NCI-H82 (cell line): ENCODE data around the gene PHACTR1.
A peak's percentile ranks its signal among the peaks of the same experiment; 100 is the strongest.

ENCODE experiments used
- DNase-seq: peaks from one replicate; lab custom pipeline; 2025; lab: John Stamatoyannopoulos, UW

PHACTR1 gene

GRCh38 chr6:12803486-12803885, 86.9 kb downstream of the PHACTR1 start:
- no peak for DNase-seq

DNA sequence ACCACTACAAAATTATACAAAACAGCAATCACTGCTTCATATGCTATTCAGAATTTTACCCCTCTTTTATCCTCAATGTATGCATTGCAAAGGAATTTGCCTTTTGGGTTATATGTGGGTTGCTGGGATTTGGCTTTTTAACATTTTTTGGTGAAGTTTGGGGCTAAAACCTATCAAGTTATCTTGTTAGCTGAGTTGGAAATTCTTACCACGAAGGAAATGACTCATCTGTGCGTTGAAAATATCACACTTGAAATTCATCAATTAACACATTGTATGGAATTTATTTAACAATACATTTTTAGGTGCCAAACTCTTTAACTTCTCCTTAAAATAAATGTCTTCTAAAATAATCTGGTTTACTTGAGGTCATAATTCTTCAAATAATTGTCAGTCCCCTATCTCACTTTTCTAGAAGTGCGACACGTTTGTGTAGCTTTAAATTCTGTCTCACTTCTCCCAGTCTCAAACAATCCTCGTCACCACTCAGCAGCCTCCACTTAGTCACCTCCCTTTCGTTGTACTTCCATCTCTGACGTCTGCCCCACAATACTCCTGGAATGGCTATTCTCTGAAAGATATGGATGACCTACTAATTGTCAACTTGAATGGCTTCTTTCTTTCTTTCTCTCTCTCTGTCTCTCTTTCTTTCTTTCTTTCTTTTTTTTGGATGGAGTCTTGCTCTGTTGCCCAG, 88.5 kb downstream of the PHACTR1 start:
- DNase-seq, result no peak

- DNase-seq, result no peak
Measured at GRCh38 chr6:12806136-12806535, 89.6 kb downstream of the PHACTR1 start.

DNA sequence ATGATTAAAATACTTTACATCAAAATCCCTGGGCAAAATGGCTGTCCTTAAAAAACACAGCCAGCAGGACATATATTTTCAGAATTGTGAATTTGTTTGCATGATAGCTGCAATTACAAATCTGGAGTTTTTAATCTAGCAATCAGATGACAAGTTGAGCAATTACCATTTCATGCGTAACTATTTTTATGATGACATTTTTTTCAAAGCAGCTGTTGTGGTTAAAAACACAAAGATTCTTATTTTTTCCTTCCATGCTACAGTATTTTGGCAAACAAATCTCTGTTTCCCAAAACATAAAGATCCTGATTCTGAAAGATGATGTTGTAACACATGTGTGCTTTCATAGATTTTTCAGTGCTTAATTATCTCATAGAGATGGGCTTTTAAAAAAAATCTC, 90.2 kb downstream of the PHACTR1 start:
- no peak for DNase-seq

DNA sequence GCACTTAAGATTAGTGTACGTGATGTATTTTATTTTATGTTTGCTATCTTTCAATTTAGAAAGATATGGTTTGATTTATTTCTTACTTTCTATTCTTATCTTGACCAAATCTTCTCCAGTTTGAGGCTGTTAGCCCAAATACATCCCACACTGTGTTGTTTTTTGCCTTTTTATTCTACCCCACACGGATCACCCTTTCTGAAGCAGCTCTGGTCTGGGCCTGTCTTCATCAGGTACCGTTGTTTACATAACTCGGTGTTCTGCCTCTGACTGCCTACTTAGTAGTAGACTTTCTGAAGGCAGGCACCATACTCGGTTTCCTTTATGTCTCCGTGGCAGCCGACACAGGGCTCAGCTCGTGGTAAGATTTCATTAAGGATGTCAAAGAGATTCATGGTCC, 95.0 kb downstream of the PHACTR1 start:
- DNase-seq, result no peak

- no peak for DNase-seq
Measured at GRCh38 chr6:12813321-12813720, 96.8 kb downstream of the PHACTR1 start.

GRCh38 chr6:12814015-12814414, 97.4 kb downstream of the PHACTR1 start:
- no peak for DNase-seq

- no peak for DNase-seq
Measured at GRCh38 chr6:12815089-12815488, 98.5 kb downstream of the PHACTR1 start.

- peak; percentile 47 for DNase-seq
Measured at GRCh38 chr6:12815884-12816600, 99.5 kb downstream of the PHACTR1 start.

GRCh38 chr6:12818324-12818723, 101.8 kb downstream of the PHACTR1 start:
- DNase-seq, result no peak

GRCh38 chr6:12823847-12824246, 107.3 kb downstream of the PHACTR1 start:
- no peak for DNase-seq

- DNase-seq, result no peak
Measured at GRCh38 chr6:12826584-12826983, 110.0 kb downstream of the PHACTR1 start.

- no peak for DNase-seq
Measured at GRCh38 chr6:12827921-12828320, 111.4 kb downstream of the PHACTR1 start.

- no peak for DNase-seq
Measured at GRCh38 chr6:12832226-12832735, 115.7 kb downstream of the PHACTR1 start.

- no peak for DNase-seq
Measured at GRCh38 chr6:12836009-12836408, 119.4 kb downstream of the PHACTR1 start.

DNA sequence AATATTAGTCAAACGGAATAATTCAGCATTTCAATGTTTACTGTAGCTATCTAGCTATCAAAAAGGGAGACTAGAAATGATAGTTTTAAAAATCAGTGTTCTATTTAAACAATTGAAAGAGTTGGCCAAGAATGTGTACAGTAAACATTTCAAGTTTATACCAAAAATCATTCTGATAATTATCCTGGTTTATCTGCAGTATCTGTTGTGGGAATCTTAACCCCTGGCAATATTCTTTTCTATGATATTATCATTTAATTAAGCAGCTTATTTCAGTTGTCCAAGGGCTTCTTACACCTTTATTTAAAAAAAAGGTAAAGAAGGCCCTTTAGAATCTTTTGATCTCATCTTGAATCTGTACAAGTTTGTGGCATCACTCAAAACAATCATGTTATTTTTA, 125.1 kb downstream of the PHACTR1 start:
- DNase-seq, result no peak

DNA sequence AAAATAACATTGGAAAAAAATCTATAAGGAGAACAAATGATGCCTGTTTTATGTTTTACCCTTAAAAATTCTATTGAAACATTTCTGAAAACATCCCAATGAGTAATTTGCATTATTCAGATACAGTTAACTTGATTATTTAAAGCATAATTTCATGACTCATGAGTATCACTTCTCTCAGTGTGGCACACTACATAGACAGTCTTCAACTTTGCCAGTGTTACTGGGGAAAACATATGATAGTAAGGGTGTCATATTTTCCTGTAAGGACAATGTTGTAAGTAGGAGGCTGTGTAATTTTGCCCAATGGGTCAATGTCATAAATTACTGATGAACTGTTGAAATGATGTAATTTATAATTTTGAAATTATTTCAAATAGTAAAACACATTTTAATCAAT, 125.5 kb downstream of the PHACTR1 start:
- no peak for DNase-seq

GRCh38 chr6:12842658-12843057, 126.1 kb downstream of the PHACTR1 start:
- no peak for DNase-seq

DNA sequence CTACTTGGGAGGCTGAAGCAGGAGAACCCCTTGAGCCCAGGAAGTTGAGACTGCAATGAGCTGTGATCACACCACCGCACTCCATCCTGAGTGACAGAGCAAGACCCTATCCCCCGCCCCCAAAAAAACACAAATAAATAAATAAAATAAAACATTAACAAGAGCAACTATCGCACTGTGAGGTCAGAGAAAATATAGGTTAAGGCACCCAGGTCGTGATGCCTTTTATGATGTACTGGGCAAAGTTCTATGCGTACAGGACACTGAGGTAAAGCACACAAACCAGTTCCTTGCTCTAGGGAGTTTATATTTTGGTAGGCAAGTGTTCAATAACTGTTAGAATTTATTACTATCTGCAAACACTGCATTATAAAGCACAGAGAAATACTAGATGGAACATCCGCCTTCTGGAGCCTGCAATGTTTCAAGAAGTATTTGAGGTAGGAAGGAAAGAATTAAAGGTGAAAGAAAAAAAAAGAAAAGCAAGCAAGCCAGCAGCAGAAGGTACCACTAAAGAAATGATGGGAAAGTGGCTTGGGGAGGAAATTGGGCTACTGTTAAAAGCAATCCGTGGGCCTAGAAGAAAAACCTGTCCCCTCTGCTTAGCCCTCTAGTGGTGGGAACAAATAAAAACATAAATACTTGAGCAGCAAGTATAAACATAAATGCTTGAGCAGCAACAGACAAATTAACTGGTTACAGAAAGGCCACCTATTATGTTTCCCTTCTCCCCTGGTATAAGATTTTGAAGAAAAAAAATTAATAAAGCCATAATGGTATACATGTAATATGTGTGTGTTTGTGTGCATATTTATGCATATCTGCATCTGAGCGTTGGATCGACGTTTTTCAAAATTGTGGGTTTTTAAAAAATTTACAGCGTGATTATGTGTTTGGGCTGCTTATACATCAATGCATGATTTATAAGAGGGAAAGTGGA, 128.0 kb downstream of the PHACTR1 start:
- peak; percentile 61 for DNase-seq

- no peak for DNase-seq
Measured at GRCh38 chr6:12845224-12846004, 128.8 kb downstream of the PHACTR1 start.

DNA sequence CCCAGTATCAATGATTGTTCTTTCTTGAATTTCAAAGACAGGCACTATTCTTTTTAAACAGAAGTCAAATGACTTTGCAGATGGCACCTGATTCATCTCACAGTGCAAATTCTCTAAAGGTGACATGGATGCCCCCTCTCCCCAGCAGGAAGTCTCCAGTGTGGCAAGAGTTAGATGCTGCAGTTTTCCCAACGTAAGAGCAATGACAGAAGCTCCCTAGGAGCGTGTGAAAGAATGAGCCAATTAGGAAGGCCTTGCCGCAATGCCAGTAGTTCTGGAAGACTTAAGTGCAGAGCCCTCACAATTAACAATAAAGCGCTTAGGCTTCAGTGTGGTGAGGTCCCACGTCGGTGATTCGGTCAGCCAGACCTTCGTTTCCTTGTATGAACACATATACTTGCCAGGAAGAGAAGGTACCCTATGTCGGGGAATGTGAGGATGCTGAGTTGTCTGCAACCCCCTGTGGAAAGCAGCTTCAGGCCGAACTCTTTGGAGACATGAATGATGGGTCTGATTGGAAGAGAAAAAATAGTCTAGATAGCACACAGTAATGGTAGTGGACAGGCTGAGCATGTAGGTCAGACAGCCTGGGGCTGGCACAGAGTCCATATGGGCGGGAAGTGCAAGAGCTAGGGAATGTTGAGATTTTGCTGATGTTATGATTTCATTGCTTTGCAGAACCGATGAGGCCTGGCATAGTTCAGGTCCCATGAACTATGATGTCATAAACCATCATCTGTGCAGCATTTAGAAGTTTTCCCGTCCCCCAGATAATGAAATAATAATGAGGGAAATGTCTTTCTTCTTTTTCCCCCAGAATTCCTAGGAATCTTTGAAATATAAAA, 132.6 kb downstream of the PHACTR1 start:
- DNase-seq, result peak; percentile 73
